Measurements from ENCODE around the gene SLC26A4.

Gene SLC26A4

GRCh38 chr7:107754642-107755041, 94.0 kb downstream of the SLC26A4 start:
- no peak for DNase-seq

- DNase-seq, result no peak
These were observed 98.0 kb downstream of the SLC26A4 start for GRCh38 chr7:107758667-107759066.

- no peak for DNase-seq
These were observed 106.8 kb downstream of the SLC26A4 start for GRCh38 chr7:107767391-107767790.
